K562 (cell line): Measurements from ENCODE around the gene PEX13. TPM values are rescaled to one million over a fixed set of nuclear protein-coding genes. Genes with fewer than 3 reads are reported as not detected.

Experiments
- ATAC-seq: fragments of 200-7000 bp; cut with Tn5 transposase; 3 replicates; pipeline ENCODE4 v1.9.1; 2020; ENCODE audit warnings: moderate library complexity
- BruUV-seq: library from RNA; stranded (reverse); fragments of 400-500 nt; replicated peaks from 2 replicates; lab custom pipeline; 2021; lab: Mats Ljungman, UMichigan
- CTCF ChIA-PET: fragments of 300-600 bp; formaldehyde crosslinking; extraction: SDS; loops from one replicate; lab custom pipeline; 2021; ENCODE audit warnings: low intra/inter-chr PET ratio; lab: Yijun Ruan, JAX
- POLR2A ChIA-PET: fragments of 300-600, 350-650 bp; sonication (Branson Sonifier 250); formaldehyde crosslinking; extraction: SDS; loops from one replicate; lab custom pipeline; 2021; ENCODE audit warnings: antibody characterized with exemption, inconsistent platforms; lab: Yijun Ruan, JAX
- DNase-seq, 4 experiments: peaks; one replicate each; pipeline versions ENCODE4 v3.0.0 to v3.0.0-alpha.2; 2011 to 2018; ENCODE audit warnings: low spot score in 3 of 4, mixed read lengths in 3 of 4; ENCODE audit errors: extremely low read depth in 1 of 4
- FAIRE-seq: peaks from 2 replicates; lab custom pipeline; 2011; peaks lifted over from hg19 to GRCh38; lab: Jason Lieb, UNC
- H2AFZ ChIP-seq: 2 replicates; pipeline ENCODE4 v1.6.0; 2011; ENCODE audit warnings: low read depth, low read length, control low read depth, inconsistent platforms
- H3K27ac ChIP-seq: fragments of 200-600 bp; 3 replicates; pipeline ENCODE4 v1.8.0; 2011; ENCODE audit warnings: low read depth, mild to moderate bottlenecking, control low read depth, inconsistent platforms, low read length, moderate library complexity, mixed read lengths; ENCODE audit errors: extremely low read depth
- H3K27me3 ChIP-seq, 2 experiments: fragments of 300-600 bp in 1 of 2; 2 replicates in 1 of 2; 3 replicates in 1 of 2; pipeline versions ENCODE4 v1.6.0 to v1.8.0; 2011; ENCODE audit warnings: inconsistent platforms in 2 of 2, low read length in 2 of 2, mild to moderate bottlenecking in 1 of 2, mixed read lengths in 1 of 2, moderate library complexity in 1 of 2; ENCODE audit not compliant: control insufficient read depth in 2 of 2, insufficient read depth in 2 of 2
- H3K36me3 ChIP-seq: fragments of 300-600 bp; 3 replicates; pipeline ENCODE4 v1.8.0; 2011; ENCODE audit warnings: mild to moderate bottlenecking, low read length, inconsistent platforms; ENCODE audit not compliant: control insufficient read depth, insufficient read depth
- H3K4me1 ChIP-seq, 2 experiments: fragments of 200-600 bp in 1 of 2; replicated peaks in 1 of 2; 2 replicates in 1 of 2; 3 replicates in 1 of 2; pipeline versions ENCODE4 v1.5.1 to v1.8.0; 2011; ENCODE audit warnings: inconsistent platforms in 2 of 2, low read length in 2 of 2, mild to moderate bottlenecking in 1 of 2, mixed read lengths in 1 of 2, moderate library complexity in 1 of 2; ENCODE audit not compliant: control insufficient read depth in 2 of 2, insufficient read depth in 2 of 2
- H3K4me2 ChIP-seq: 2 replicates; pipeline ENCODE4 v1.6.1; 2011; ENCODE audit warnings: low read length, control low read depth, inconsistent platforms, mixed read lengths; ENCODE audit not compliant: insufficient read depth
- H3K4me3 ChIP-seq: fragments of 200-600 bp; sonication (generic), shearing (Covaris generic); 2 replicates; pipeline ENCODE4 v1.5.1; 2016; ENCODE audit warnings: control low read depth, inconsistent platforms
- H3K79me2 ChIP-seq: fragments of 200-600 bp; 3 replicates; pipeline ENCODE4 v1.8.0; 2011; ENCODE audit warnings: low read length, inconsistent platforms; ENCODE audit not compliant: control insufficient read depth, insufficient read depth
- H3K9ac ChIP-seq, 2 experiments: 2 replicates each; pipeline versions ENCODE4 v1.6.0 to v1.6.1; 2011; ENCODE audit warnings: low read depth in 2 of 2, low read length in 2 of 2, control low read depth in 1 of 2, inconsistent platforms in 1 of 2, mild to moderate bottlenecking in 1 of 2, mixed read lengths in 1 of 2; ENCODE audit not compliant: insufficient read depth in 1 of 2
- H3K9me1 ChIP-seq: one replicate; pipeline ENCODE4 v1.6.0; 2011; ENCODE audit warnings: inconsistent platforms, mild to moderate bottlenecking, low read length, moderate library complexity; ENCODE audit not compliant: control insufficient read depth, insufficient read depth
- H3K9me3 ChIP-seq: replicated peaks from 2 replicates; pipeline ENCODE4 v1.5.1; 2011; ENCODE audit warnings: low read depth, low read length, inconsistent platforms; ENCODE audit not compliant: control insufficient read depth, insufficient read depth
- H4K20me1 ChIP-seq: replicated peaks from 2 replicates; pipeline ENCODE4 v1.6.1; 2011; ENCODE audit warnings: low read length, inconsistent platforms, mixed read lengths; ENCODE audit not compliant: control insufficient read depth, insufficient read depth
- ARID3A ChIP-seq: IDR thresholded peaks from 2 replicates; pipeline ENCODE4 v1.6.1; 2012; ENCODE audit warnings: low read depth, low read length, improper control_type of control experiment, borderline replicate concordance
- CEBPZ ChIP-seq: fragments of 150-350 bp; IDR thresholded peaks from 2 replicates; pipeline ENCODE4 v1.6.1; 2014; ENCODE audit warnings: low read depth, mild to moderate bottlenecking, low read length, borderline replicate concordance
- DACH1 ChIP-seq: fragments of 450-650 bp; IDR thresholded peaks from 2 replicates; pipeline ENCODE4 v1.6.1; 2018; ENCODE audit not compliant: partially characterized antibody
- E2F6 ChIP-seq, 2 experiments: IDR thresholded peaks; 2 replicates each; pipeline ENCODE4 v1.6.1; 2011; ENCODE audit warnings: borderline replicate concordance in 1 of 2, control low read depth in 1 of 2, low read depth in 1 of 2, low read length in 1 of 2, mild to moderate bottlenecking in 1 of 2, mixed read lengths in 1 of 2, moderate library complexity in 1 of 2; ENCODE audit not compliant: insufficient read depth in 1 of 2, insufficient read length in 1 of 2, poor library complexity in 1 of 2, severe bottlenecking in 1 of 2; ENCODE audit errors: extremely low read depth in 1 of 2
- FOXM1 ChIP-seq, 2 experiments: fragments of 450-650 bp in 1 of 2; sonication (generic) in 1 of 2; formaldehyde crosslinking in 1 of 2; IDR thresholded peaks; 2 replicates each; pipeline versions ENCODE4 v1.6.1 to v1.9.0; 2017 to 2022; ENCODE audit warnings: low read depth in 2 of 2, mild to moderate bottlenecking in 2 of 2, missing genetic modification reagents in 1 of 2, moderate library complexity in 1 of 2
- KLF16 ChIP-seq: IDR thresholded peaks from 2 replicates; pipeline ENCODE4 v1.6.1; 2016; ENCODE audit warnings: antibody characterized with exemption
- MAFF ChIP-seq: IDR thresholded peaks from 2 replicates; pipeline ENCODE4 v1.6.1; 2012; ENCODE audit warnings: low read length, improper control_type of control experiment
- MCM7 ChIP-seq, 2 experiments: fragments of 450-650 bp; IDR thresholded peaks; 2 replicates each; pipeline ENCODE4 v1.6.1; 2016 to 2018
- NELFE ChIP-seq: IDR thresholded peaks from 2 replicates; pipeline ENCODE4 v1.6.1; 2011; ENCODE audit warnings: mild to moderate bottlenecking; ENCODE audit not compliant: insufficient read depth, insufficient read length
- RFX7 ChIP-seq: fragments of 250-450 bp; sonication (Bioruptor Pico); IDR thresholded peaks from 2 replicates; pipeline ENCODE4 v1.5.1; 2021; ENCODE audit warnings: mild to moderate bottlenecking
- SFPQ ChIP-seq: fragments of 200-400 bp; formaldehyde crosslinking; IDR thresholded peaks from 2 replicates; pipeline ENCODE4 v1.6.1; 2017; ENCODE audit warnings: mild to moderate bottlenecking, low read depth, low read length, moderate library complexity
- SMARCA4 ChIP-seq: fragments of 450-650 bp; IDR thresholded peaks from 2 replicates; pipeline ENCODE4 v1.6.1; 2016
- ZNF3 ChIP-seq: fragments of 250-450 bp; sonication (Bioruptor Pico); IDR thresholded peaks from 2 replicates; pipeline ENCODE4 v1.5.0; 2021; ENCODE audit warnings: mild to moderate bottlenecking, moderate library complexity
- ZNF354B ChIP-seq: fragments of 250-450 bp; sonication (Bioruptor Pico); IDR thresholded peaks from 2 replicates; pipeline ENCODE4 v1.4.0; 2020
- WGBS: fragments of 100-300 bp; shearing (Covaris generic); methylation state at CpG from one replicate; pipeline ENCODE4 v1.1.6; 2016; ENCODE audit warnings: low coverage, mixed read lengths; ENCODE audit not compliant: insufficient coverage; ENCODE audit errors: missing lambda C conversion rate; 5-methylcytosine and 5-hydroxymethylcytosine counted together
- in situ Hi-C: fragments of 300-500 bp; cut with MboI; formaldehyde crosslinking; loops from 4 replicates; pipeline ENCODE4 v1.15.0; 2018; ENCODE audit warnings: inconsistent platforms, mixed read lengths
- intact Hi-C: fragments of 100-400 bp; cut with micrococcal nuclease; formaldehyde crosslinking; loops from 2 replicates; pipeline ENCODE4 v1.14.2; 2022
- polyA plus RNA-seq, 8 experiments: library from polyadenylated mRNA; depleted of rRNA in 4 of 8; stranded (reverse) in 5 of 8; unstranded in 3 of 8; fragments of >200 nt; fragmentation: Nextera tagmentation in 2 of 8; fragmentation: Illumina TruSeq in 1 of 8; extraction: Ambion mirVana in 2 of 8; extraction: Trizol in 1 of 8; gene quantifications; 2 replicates each; pipeline versions ENCODE4 v1.2.1 to v1.2.3, GENCODE V29; 2011 to 2014; ENCODE audit warnings: inconsistent platforms in 1 of 8, missing spikeins in 1 of 8
- total RNA-seq, 7 experiments: library from RNA; depleted of rRNA in 6 of 7; stranded (reverse); fragments of >200 nt in 6 of 7; fragmentation: Illumina TruSeq in 2 of 7; extraction: Trizol in 2 of 7; gene quantifications; 2 replicates each; pipeline versions ENCODE4 v1.2.1 to v1.2.3, GENCODE V29; 2011 to 2021; ENCODE audit warnings: low replicate concordance in 1 of 7

PEX13 gene
- total and polyA plus RNA-seq, 9 of the 15 experiments (the other 6 are each of a cell fraction or from before 2014, with no cell fraction given) = 4.0 to 30.4 (median 18.8) TPM

GRCh38 chr2:61090386-61090921 lies 72.9 kb downstream of the PEX13 start:
- no peaks in the 10 kb centered on the region for H4K20me1 ChIP-seq
- H3K4me1 ChIP-seq = no peaks in the 10 kb centered on the region
- BruUV-seq = no TSS peak
- CTCF ChIA-PET = no interaction called here
- H3K79me2 ChIP-seq = no peaks in the 10 kb centered on the region
- H3K9ac ChIP-seq = no peak overlapping the region
- no peak overlapping the region for H2AFZ ChIP-seq
- intact Hi-C loops (no loop called here), in situ Hi-C loops (no loop called here)
- no peak overlapping the region for H3K4me3 ChIP-seq
- no peaks in the 10 kb centered on the region for H3K9me3 ChIP-seq
- no peak overlapping the region for H3K4me2 ChIP-seq
- ATAC-seq = no peak
- POLR2A ChIA-PET = interaction anchor here (0.7 to 0.9 kb wide), 2 partner anchors 24 to 85 kb away, joined by 3 read pairs; no protein-coding TSS in a partner anchor
- H3K27me3 ChIP-seq = no peaks in the 10 kb centered on the region
- no peak for DNase-seq
- H3K27ac ChIP-seq = no peak overlapping the region
- 0 out of 3 replicates have a peak, but pooled peaks cover 2% of the 10 kb centered on the region for H3K36me3 ChIP-seq
- 87% methylated on average over 5 of the region's 5 CpGs for WGBS
- peak; percentile 37 for FAIRE-seq
- no peaks in the 10 kb centered on the region for H3K9me1 ChIP-seq
- TF ChIP-seq ARID3A (no peak), E2F6 (IDR thresholded peaks at IDR 0.05; ENCODE audit: borderline replicate concordance in 1 of 2, extremely low read depth in 1 of 2, insufficient read depth in 1 of 2, insufficient read length in 1 of 2, low read depth in 1 of 2, low read length in 1 of 2, poor library complexity in 1 of 2, severe bottlenecking in 1 of 2) (no peak), MAFF (no peak), DACH1 (no peak), SMARCA4 (no peak), RFX7 (CRISPR knock-in tag) (no peak), FOXM1 (IDR thresholded peaks at IDR 0.05; ENCODE audit: low read depth) (no peak), FOXM1 (CRISPR knock-in tag; IDR thresholded peaks at IDR 0.05; ENCODE audit: low read depth) (no peak), NELFE (no peak), CEBPZ (no peak), KLF16 (no peak), ZNF354B (CRISPR knock-in tag) (no peak), SFPQ (no peak), ZNF3 (no peak), MCM7 (IDR thresholded peaks at IDR 0.05) (no peak)
